SK-N-MC (cell line): ENCODE data around the gene ROGDI.
A peak's percentile ranks its signal among the peaks of the same experiment; 100 is the strongest.

Source experiments
- DNase-seq: peaks from one replicate; pipeline ENCODE4 v3.0.0-alpha.2; 2011; ENCODE audit warnings: low read depth, low spot score
- H3K27ac ChIP-seq: fragments of 200-600 bp; sonication (generic); 2 replicates; pipeline ENCODE4 v1.5.1; 2016; ENCODE audit warnings: mixed run types
- H3K36me3 ChIP-seq: fragments of 200-600 bp; sonication (generic); 2 replicates; pipeline ENCODE4 v1.6.1; 2017; ENCODE audit warnings: antibody characterized with exemption, low read length, mixed read lengths; ENCODE audit not compliant: insufficient read depth
- H3K4me3 ChIP-seq: fragments of 200-600 bp; sonication (generic); 2 replicates; pipeline ENCODE4 v1.5.1; 2016
- H3K9ac ChIP-seq: fragments of 200-600 bp; sonication (generic); 2 replicates; pipeline ENCODE4 v1.8.0; 2017; ENCODE audit warnings: mixed run types, mixed read lengths; ENCODE audit not compliant: insufficient read length
- H3K9me3 ChIP-seq: fragments of 200-600 bp; sonication (generic); 2 replicates; pipeline ENCODE4 v1.6.1; 2017; ENCODE audit warnings: low read depth, mild to moderate bottlenecking, antibody characterized with exemption, low read length, moderate library complexity, mixed read lengths
- EZH2 ChIP-seq: fragments of 200-600 bp; sonication (generic); IDR thresholded peaks from one replicate; pipeline ENCODE4 v1.6.1; 2017; ENCODE audit warnings: antibody characterized with exemption
- FOXP2 ChIP-seq: optimal IDR thresholded peaks from 2 replicates; pipeline ENCODE3; 2011; ENCODE audit warnings: mild to moderate bottlenecking, moderate library complexity; ENCODE audit not compliant: insufficient read depth; ENCODE audit errors: extremely low read length, control extremely low read depth
- POLR2AphosphoS5 ChIP-seq: IDR thresholded peaks from 2 replicates; pipeline ENCODE4 v1.6.1; 2012; ENCODE audit warnings: mild to moderate bottlenecking, low read depth, low read length, borderline replicate concordance

The ROGDI gene

DNA sequence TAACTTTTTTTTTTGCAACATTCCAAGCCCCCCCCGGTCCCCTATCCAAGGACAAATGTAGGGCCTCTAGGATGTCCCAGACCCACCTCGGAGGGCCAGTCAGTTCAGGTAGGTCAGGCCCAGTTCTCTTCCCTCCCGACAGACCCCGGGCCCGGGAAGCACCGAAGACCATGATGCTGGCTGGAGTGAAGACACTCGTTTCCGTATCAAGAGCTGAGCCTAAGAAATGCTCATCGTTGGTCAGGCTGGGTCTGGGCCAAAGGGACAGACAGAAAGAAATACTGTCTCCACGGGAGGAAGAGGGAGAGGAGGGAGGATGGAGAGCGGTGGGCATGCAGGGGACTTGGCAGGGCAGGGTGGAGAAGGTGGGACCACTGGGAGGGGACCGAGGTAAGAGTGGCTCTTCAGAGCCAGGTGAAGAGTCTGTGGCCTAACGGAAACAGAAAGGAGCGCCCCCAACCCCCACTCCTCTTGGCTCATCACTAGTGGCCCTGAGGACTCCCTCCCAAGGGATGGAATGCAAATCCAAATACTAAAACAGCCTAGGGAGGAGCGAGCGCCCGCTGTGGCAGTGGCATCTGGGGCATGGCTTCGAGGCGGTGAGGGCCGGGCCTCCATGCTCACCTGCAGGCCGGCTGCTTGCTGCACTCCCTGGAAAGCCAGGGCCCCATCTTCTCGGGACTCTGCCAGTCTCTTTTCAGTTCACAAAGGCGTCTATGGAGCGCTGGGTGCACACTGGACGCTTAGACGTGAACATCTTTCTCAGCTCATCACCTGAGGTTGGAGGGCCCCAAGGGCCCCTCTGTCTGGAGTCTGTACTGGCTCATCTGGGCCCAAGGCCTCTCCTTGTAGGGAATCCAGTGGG lies 1.7 kb upstream of the ROGDI start:
- H3K9me3 ChIP-seq = no peaks in the 10 kb centered on the region
- TF ChIP-seq POLR2AphosphoS5 (no peak), FOXP2 (no peak), EZH2 (no peak)
- no peak overlapping the region for H3K27ac ChIP-seq
- H3K4me3 ChIP-seq = no peak overlapping the region
- no peak overlapping the region for H3K9ac ChIP-seq
- peaks cover 28% of the 10 kb centered on the region for H3K36me3 ChIP-seq
- DNase-seq = no peak

DNA sequence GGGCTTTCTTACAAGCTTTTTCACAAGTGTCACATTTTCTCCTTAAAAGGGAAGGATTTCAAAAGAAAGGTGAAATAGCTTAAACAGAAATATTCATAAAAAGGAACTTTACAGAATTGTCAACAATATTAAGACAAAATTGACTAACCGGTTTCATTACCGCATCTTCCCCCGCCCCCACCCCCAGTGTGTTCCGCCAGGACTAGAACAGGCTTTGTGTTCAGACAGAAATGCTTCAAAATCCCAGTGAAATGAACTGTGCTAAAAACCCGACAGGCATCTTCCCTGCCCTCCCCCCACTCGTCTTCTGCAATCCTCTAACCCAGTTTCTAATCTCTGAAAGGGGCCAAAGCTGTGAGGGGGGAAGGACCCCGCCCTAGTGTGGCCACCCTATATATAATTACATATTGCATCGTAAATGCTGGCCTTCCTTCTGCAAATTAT lies 990 bp upstream of the ROGDI start:
- TF ChIP-seq POLR2AphosphoS5 (no peak), EZH2 (no peak), FOXP2 (no peak)

DNA sequence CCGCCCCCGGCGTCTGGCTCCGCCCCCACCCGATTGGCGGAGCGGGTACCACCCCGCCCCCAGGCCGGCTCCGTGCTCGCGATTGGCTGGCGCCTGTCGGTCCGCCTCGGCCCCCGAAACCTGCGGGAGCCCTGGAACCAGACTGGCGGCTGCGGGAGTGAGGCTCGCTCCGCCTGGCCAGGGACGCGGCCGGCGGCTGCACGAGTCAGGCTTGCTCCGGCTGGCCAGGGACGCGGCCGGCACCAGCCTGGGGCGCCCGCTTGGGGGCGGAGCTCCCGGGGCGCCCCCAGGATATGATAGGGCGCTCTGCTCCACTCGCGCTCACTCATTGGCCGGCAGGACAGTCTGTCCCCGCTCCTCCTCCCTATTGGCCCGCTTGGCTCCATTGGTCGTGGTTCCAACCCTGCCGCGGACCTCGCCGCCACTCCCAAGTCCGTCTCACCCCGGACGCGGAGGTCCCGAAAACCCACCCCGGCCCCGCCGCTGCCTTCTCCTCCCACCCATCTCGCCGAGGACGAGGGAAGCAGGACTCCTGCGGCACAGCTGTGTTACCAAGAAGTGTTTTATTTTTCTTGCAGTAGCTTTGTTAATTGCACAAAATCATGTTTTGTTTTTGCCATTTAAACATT lies 340 bp upstream of the ROGDI start:
- peak overlapping the region; percentile 43 for H3K9ac ChIP-seq
- TF ChIP-seq POLR2AphosphoS5 (0 out of 2 replicates have a peak, but pooled peaks have one; percentile 20), FOXP2 (no peak), EZH2 (no peak)
- peak overlapping the region; percentile 96 for H3K4me3 ChIP-seq
- H3K36me3 ChIP-seq = peaks cover 20% of the 10 kb centered on the region
- no peaks in the 10 kb centered on the region for H3K9me3 ChIP-seq
- H3K27ac ChIP-seq = no peak overlapping the region
- DNase-seq = peak; percentile 12

More for the DNA sequence above, 990 bp upstream of the ROGDI start:
- no peaks in the 10 kb centered on the region for H3K9me3 ChIP-seq
- H3K4me3 ChIP-seq = peak overlapping the region; percentile 96
- H3K27ac ChIP-seq = no peak overlapping the region
- no peak for DNase-seq
- H3K9ac ChIP-seq = peak overlapping the region; percentile 43
- peaks cover 23% of the 10 kb centered on the region for H3K36me3 ChIP-seq

DNA sequence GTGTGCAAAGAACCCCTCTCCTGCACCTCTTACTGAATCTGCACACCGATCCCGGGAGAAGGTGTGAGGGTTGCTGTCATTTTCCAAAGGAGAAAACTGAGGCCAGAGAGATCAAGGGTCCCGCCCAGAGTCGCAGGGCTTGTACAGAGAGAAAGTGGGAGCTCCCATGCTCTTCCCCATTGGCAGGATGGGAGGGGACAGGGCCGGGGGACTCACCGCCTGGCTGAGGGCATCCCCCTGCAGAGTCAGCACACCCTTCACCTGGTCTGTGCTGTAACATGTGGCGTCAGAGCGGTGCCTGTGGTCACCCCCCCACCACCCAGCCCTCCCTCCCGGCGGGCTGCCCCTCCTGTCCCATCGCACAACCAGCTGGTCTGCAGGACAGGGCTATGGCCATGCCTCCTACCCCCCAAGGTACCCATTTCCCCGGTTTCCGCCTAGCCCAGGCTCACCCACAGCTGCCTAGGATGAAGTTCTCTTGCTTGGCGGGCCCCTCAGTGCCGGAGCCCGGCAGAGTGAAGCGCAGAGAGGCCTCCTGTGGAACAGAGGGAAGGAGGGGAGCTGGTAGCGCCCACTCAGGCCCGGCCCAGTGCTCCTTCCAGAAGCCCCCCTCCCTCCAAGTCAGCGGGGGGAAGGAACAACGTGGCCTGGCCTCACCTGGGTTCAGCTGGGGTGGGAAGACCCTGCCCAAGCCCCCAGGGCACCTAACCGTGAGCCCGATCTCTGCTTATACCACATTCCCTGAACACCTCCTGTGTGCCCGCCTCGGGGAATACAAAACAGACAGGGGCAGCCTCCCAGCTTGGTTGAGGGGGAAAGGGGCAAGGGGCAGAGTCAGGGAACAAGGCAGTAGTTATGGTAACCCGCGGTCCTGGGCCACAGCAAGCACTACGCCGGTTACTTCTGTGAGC lies 1.1 kb downstream of the ROGDI start:
- no peaks in the 10 kb centered on the region for H3K9me3 ChIP-seq
- DNase-seq = no peak
- no peak overlapping the region for H3K27ac ChIP-seq
- TF ChIP-seq FOXP2 (no peak), EZH2 (no peak), POLR2AphosphoS5 (no peak)
- peak overlapping the region; percentile 96 for H3K4me3 ChIP-seq
- no peak overlapping the region for H3K9ac ChIP-seq
- peaks cover 13% of the 10 kb centered on the region; the same call in 1 of the 2 replicates for H3K36me3 ChIP-seq

DNA sequence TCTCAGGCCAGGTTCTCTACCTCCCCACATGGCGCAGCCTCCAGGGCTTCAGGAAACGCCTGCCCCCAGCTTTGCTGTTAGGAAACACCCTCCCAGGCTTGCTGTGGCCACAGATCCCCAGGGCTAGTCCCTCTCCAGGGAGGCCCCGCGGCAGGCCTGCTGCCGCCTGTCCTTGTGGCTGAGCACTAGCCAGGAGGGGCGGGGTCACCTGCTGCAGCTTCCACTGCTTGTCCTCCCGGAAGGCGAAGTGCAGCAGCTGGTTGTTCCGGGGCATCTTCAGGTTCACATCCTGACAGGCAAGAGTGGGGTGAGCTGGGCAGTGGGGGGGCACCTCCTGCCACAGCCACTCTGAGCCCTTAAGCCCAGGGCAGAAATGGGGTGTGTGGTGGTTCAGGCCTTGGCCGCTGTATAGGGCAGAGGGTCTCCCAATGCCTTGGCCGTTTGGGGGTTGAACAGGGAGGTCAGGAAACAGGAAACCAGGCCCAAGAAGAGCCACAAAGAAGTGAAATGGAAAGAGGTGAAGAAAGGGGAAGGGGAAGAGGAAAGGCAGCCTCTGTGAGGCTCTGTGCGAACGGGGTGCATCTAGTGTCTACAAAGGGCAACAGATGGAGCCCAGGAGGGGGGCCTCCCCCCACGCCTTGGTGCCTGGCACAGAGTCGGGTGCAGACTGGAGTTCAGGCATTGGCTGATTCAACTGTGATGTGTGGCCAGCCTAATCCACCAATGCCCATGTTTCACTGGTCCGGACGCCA lies 2.0 kb downstream of the ROGDI start:
- no peak for DNase-seq
- no peaks in the 10 kb centered on the region for H3K9me3 ChIP-seq
- TF ChIP-seq FOXP2 = no peak
- TF ChIP-seq POLR2AphosphoS5 = no peak
- no peak for TF ChIP-seq EZH2
- H3K36me3 ChIP-seq = peaks cover 13% of the 10 kb centered on the region; the same call in 1 of the 2 replicates
- H3K27ac ChIP-seq = no peak overlapping the region
- H3K9ac ChIP-seq = no peak overlapping the region
- H3K4me3 ChIP-seq = no peak overlapping the region

DNA sequence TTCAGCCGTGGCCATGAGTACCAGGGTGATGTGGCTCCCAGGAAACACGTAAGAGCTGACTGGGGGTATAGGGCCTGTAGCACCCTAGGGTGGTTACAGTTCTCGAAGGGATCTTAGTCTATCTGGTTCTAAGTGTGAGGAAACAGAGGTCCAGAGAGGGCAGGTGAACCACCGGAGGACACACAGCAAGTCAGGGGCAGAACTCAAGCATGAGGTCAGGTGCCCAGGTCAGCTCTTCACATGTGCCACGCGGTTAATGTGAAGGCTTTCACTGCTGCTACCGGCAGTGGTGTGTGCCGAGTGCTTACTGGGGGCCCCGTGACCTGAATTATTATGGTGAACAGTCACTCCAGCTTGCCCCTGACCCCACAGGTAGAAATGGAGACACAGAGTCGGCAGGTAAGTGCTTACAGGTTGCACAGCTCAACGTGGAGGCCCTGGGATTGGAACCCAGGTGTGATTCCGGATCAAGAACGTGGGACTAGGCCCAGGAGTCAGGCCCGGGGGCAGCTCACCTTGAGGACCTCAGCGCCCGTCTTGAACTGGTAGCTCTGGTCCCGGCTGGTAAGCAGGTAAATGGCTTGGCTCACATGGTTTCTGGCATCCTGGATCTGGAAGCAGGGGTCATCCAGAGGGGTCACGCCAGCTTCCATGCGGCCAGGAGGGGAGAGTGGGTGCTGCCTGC lies 3.1 kb downstream of the ROGDI start:
- TF ChIP-seq FOXP2 (no peak), EZH2 (no peak), POLR2AphosphoS5 (no peak)
- H3K36me3 ChIP-seq = peaks cover 3% of the 10 kb centered on the region; the same call in 1 of the 2 replicates

DNA sequence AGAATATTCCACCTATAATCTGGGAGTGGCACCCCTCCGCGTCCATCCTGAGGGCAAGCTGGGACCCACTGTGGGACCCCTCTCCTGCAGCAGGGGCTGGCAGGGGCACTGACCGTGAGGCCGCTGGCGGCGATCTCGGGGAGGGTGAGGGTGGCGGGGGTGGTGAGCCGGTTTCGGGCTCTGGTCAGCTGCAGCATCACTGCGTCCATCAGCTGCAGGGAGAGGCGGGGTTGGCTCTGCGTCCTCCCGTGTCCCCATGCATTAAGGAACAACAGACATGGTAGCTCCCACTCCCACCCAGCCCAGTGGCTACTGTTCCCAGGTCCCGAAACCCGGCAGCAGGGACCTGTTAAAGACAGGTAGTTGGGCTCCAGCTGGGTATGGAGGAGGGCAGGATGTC lies 4.0 kb downstream of the ROGDI start:
- no peak for DNase-seq
- TF ChIP-seq FOXP2 (no peak), POLR2AphosphoS5 (no peak), EZH2 (no peak)

More for the DNA sequence above, 3.1 kb downstream of the ROGDI start:
- no peak overlapping the region for H3K9ac ChIP-seq
- no peaks in the 10 kb centered on the region for H3K9me3 ChIP-seq
- H3K4me3 ChIP-seq = no peak overlapping the region
- no peak for DNase-seq
- H3K27ac ChIP-seq = no peak overlapping the region

More for the DNA sequence above, 4.0 kb downstream of the ROGDI start:
- Histone ChIP-seq H3K9ac (no peak overlapping the region), H3K9me3 (no peaks in the 10 kb centered on the region), H3K27ac (no peak overlapping the region), H3K4me3 (no peak overlapping the region), H3K36me3 (no peaks in the 10 kb centered on the region)
